Suppressor macrophage treated with lipopolysaccharide for 4 hours (primary cell): ENCODE data around the gene ELF4.
"Not testable (repeated sequence)": the region's sequence is repeated elsewhere in the genome, so short reads cannot be mapped to it uniquely, and the experiment has no call there.

Experiments used
- DNase-seq: peaks from one replicate; pipeline ENCODE4 v3.0.0-alpha.2; 2020

ELF4 gene

DNA sequence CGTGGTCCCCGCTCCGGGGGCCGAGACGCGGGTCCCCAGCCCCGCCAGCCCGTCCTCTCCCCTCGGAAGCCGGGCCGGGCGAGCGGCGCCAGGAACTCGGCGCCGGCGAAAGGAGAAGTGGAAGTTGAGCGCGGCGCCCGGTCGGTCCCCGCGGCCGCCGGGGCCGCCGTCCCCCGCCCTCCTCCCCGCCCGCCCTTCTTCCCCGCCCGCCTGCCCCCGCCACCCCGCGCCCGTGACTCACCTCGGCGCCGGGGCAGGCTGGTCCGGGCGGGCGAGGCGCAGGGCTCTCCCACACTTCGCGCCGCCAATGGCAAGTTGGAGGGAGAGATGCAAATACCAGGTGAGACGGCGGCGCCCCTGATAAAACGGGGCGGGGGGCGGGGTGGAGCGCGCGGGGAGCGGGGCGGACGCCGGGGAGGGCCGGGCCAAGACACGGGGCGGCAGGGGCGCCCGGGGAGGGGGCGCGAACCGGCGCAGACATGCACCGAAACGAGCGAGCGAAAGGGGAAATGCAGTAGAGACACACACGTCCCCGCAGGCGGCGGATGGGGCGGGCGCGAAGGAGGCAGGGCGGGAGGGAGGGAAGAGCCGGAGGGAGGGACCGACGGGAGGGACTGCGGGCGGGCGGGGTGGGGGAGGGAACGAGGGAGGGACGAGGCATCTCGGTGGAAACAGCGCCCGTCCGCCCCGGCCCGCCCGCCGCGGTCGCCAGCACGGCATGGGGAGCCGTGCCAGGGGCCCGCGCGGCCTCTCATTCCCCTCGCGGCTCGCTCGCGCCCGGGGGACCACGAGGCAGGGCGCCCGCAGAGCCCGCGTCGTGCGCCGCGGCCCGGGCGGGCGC, at the start of gene ELF4:
TSS of gene ELF4 (minus strand) at position 119 of the 841 bp plus-strand sequence. CDS start 29,167 bp downstream, outside the sequence.
- peak; percentile 71 for DNase-seq

DNA sequence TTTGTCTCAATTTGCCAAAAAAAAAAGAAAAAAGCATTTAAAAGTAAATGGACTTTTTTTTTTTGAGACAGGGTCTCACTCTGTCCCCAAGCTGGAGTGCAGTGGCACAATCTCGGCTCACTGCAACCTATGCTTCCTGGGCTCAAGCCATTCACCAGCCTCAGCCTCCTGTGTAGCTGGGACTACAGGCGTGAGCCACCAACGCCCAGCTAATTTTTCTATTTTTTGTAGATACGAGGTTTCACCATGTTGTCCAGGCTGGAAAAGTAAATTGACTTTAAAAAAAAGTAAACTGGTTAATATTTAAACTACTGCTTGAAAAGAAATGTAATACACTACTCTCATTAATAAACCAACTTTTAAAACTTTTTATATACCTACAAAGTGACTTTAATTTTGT, 49.5 kb upstream of the ELF4 start:
- DNase-seq = no peak

DNA sequence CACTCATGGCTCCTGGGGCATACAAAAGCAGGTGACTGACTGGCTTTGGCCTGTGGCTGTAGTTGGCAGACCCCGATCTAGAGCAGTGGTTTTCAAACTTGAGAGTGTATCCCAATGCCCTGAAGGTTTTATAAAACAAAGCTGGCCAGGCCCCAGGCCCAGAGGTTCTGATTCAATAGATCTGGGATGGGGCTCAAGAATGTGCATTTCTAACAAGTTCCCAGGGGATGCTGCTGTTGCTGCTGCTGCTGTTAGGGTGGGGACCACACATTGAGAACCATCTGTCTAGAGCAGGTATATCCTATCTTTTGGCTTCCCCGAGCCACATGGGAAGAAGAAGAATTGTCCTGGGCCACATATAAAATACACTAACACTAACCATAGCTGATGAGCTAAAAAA, 48.0 kb upstream of the ELF4 start:
- DNase-seq = no peak

DNA sequence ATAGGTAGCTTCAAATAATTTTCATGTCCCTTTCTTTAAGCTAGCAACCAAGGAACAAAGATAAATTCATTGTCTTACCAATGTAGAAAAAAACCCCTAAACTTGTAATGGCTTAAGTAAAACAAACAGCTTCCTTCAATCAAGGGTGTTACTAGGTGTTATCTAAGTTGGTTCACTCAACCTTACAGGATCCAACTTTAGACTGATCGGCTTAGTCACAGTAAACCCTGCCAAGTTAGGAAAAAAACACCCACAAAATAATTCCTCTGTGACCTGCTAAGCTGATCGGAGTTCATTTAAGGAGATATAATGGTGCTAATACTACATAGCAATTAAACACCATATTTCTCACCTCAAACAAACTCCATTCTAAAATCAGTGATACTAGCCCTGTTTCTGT, 45.3 kb upstream of the ELF4 start:
- no peak for DNase-seq

DNA sequence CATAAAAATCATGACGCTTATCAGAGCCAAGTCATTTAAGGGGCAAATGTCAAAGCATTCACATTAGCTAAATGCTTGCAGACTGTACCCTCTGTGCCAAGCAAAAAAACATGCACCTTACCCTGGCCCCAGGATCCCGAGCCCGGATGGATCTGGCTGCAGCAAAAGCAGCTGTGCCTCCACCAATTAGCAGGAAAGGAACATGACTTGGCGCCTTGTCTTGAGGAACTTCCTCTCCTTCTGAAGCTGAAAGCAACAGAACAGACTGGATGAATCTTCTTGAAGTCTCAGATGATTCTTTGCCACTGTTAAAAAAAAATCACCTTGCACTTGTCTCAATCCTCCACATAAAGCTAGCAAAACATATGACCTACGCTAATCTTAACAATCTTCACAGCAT, 37.3 kb upstream of the ELF4 start:
- DNase-seq = no peak

GRCh38 chrX:130145123-130145522, 34.8 kb upstream of the ELF4 start:
- no peak for DNase-seq

- DNase-seq = no peak
These were observed 34.2 kb upstream of the ELF4 start for GRCh38 chrX:130144509-130144908.

GRCh38 chrX:130139474-130140201, 29.3 kb upstream of the ELF4 start:
- DNase-seq = no peak

GRCh38 chrX:130136961-130137360, 26.7 kb upstream of the ELF4 start:
- no peak for DNase-seq

DNA sequence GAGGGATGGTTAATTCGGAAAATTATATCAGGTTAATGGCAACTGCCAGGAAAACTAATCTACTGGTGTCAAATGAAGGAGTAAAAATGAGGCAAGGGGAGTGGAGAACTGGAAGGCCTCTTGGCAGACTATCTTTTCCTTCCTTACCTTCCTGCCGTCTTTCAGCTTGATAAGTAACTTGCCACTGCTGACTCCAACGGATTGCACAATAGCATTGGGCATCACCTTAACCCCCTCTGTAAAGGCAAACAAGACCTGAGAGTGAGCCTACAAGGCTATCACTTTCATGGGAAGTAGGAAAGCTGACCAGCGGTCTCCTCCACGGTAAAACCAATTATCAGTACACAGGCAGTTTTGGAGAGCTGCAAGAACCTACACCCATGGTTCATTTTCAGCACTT, 26.2 kb upstream of the ELF4 start:
- no peak for DNase-seq

DNA sequence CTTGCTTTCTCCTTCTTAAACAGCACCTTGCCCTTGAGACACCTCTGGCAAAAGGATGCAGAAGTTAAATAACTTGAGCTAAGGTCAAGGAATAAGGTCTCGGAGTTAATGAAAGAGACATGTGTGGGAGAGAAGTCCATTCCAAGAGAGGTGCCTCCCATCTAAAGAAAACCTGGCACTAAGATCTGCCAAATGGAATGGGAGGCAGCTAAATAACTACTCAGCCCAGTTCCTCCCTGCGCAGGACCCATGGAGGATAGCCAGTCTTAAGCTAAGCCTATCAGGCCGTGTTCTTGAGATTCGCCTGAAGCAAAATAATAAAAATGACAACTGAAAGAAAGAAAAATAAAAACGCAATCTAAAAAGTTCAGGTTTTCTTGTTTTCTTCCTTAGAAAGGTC, 20.7 kb upstream of the ELF4 start:
- no peak for DNase-seq

- DNase-seq = no peak
These were observed 15.0 kb upstream of the ELF4 start for GRCh38 chrX:130125091-130125874.

DNA sequence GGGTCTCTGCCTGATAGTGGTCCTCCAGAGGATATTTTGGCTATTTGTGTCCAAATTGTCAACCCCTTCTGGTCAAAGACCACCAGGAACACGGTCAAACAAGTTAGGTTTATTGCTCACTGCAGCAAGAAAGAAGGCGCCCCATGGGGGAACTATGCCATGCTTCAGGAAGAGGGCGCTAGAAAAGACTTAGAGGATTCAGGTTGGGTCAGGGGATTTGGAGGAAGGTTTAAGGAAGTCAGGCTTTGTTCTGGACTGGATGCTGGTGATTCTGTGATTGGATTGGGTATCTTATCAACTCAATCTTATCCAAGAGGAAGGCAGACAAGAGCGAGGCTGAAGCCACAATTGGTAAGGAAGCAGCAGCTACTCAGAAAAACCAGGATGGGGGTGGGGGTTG, 14.3 kb upstream of the ELF4 start:
- DNase-seq = no peak

- no peak for DNase-seq
These were observed 11.2 kb upstream of the ELF4 start for GRCh38 chrX:130121505-130121800.

- peak; percentile 78 for DNase-seq
These were observed 10.6 kb upstream of the ELF4 start for GRCh38 chrX:130120746-130121504.

- DNase-seq = no peak
These were observed 10.0 kb upstream of the ELF4 start for GRCh38 chrX:130120321-130120731.

GRCh38 chrX:130119312-130119898, 9.1 kb upstream of the ELF4 start:
- DNase-seq = no peak

DNA sequence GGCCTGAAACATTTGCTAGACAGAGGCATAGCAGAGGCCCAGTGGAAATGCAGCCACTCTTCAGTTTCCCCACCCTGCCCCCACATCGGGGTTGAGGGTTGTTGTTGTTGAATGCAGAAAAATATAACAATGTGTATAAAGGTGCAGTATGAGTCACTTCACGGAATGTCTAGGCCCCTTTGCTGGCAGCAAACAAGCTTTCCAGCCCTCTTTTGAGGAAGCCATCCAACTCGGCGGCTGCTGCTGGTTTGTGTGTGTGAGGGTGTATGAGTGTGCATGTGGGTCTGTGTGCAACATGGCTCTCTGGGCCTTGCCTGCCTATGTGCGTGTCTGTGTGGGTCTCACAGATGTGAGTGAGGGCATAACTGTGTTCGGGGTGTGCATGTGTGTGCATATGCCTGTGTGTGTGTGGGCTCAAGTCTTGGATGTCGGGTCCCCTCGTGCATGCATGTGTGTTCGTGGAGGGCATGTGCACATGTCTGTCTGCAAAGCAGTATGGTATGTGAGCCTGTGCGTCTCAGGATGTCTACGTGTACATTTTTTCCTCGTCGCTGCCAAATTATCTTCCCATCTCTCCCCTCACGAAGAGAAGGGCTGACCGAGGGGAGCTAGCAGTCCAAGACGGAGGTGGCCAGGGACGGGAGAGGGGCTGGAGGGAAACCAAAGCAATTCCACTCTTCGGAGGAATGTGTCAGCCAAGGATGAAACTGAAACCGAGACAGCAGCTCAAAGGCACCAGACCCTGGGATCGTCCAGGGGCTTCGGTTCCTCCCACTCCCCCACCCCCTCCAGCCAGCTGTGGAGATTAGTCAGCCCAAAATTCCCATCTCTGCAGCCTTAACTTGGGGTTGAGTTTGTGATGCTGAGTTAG, 8.4 kb upstream of the ELF4 start:
- peak; percentile 67 for DNase-seq

DNA sequence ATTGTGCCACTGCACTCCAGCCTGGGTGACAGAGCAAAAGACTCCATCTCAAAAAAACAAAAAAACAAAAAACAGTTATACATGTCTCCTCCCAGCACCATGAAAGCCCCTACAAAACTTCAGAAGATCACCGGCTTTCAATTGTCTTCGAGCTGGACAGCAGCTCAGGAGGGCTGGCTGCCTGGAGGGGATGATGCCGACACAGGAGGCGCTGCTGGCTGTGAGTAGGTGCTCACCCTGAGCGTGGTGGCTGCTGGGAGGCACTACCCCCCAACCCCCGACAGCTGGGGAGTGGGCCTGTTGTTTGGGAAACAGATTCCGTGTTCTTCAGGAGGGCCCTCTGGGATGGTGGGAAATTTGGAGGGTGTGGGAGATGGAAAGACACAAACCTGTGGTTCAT, 6.9 kb upstream of the ELF4 start:
- DNase-seq = no peak

DNA sequence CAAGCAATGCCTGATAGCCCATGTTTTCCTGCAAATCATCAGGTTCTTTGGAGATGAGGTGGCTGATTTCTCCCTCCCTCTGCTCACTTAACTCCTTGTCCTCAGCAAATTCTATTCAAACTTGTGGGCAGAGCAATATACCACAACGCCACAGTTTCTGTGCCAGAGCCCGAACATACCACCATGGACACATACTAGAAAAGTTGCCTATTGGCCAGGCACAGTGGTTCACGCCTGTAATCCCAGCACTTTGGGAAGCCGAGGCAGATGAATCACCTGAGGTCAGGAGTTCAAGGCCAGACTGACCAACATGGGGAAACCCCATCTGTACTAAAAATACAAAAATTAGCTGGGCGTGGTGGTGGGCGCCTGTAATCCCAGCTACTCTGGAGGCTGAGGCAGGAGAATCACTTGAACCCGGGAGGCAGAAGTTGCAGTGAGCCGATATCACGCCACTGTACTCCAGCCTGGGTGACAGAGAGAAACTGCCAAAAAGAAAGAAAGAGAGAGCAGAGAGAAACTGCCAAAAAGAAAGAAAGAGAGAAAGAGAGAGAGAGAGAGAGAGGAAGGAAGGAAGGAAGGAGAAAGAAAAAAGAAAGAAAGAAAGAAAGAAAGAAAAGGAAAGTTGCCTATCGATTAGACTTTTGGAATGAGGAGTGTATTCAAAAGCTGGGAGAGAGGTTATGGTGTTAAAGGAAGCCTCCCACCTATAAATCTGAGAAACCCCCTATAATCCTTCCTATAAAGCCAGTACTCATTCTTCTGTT, 5.0 kb upstream of the ELF4 start:
- DNase-seq = not testable (repeated sequence)

DNA sequence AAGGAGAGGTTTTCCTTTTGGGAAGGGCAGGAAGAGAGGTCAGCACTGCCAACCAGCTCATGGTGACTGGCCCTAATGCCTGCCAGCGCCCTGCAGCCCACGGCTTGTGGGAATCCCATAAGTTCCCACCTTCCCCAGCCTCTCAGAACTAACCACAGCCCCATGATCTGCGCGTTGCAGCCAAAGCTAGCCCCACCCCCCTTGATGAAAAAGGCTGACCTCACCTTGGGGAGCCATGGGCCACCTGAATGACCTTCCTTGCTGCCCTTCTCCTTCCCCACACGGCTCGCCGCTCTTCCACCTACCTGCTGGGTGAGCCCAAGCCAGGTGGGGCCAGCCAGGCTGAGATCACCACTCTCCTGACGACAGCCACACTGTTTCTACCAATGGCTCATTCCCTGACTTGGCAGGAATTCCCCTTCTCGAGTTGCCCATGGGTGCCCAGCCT, 3.9 kb upstream of the ELF4 start:
- peak; percentile 36 for DNase-seq
